Measurements from ENCODE around the gene ADSL. TPM values are rescaled to one million over a fixed set of nuclear protein-coding genes. Genes with fewer than 3 reads are reported as not detected.

ADSL gene
- total and polyA plus RNA-seq, 2 of the 4 experiments (the other 2 are of a cell fraction), result 93.6 to 229 TPM

- POLR2A ChIA-PET (ENCODE audit: unreplicated experiment), result interaction anchor here (0.5 kb wide), 1 partner anchor 741 kb away, joined by 5 read pairs; no protein-coding TSS in a partner anchor
- peak overlapping the region; percentile 10; the same call in 1 of the 2 replicates for H3K27ac ChIP-seq (ENCODE audit: insufficient read depth, low read length)
These were observed 37.2 kb upstream of the ADSL start for GRCh38 chr22:40308999-40309573.

More at GRCh38 chr22:40308999-40309573, 37.2 kb upstream of the ADSL start:
- intact Hi-C loops (cut with micrococcal nuclease) (no loop called here), in situ Hi-C loops (cut with MboI; ENCODE audit: low sequenced_read_pairs) (no loop called here), dilution Hi-C loops (cut with HindIII; ENCODE audit: low sequenced_read_pairs, unreplicated experiment) (no loop called here)
- Histone ChIP-seq H2BK15ac (ENCODE audit: low read depth, low read length) (peak overlapping the region; percentile 18; the same call in 1 of the 3 replicates), H3K4ac (ENCODE audit: low read depth, low read length) (peak overlapping the region; percentile 67), H3K36me3 (ENCODE audit: control insufficient read depth, insufficient read depth, low read length) (peaks cover 30% of the 10 kb centered on the region), H3K27me3 (ENCODE audit: control insufficient read depth, insufficient read depth, low read length) (no peaks in the 10 kb centered on the region), H2BK120ac (ENCODE audit: low read depth, low read length) (peak overlapping the region; percentile 84), H3K4me3 (ENCODE audit: insufficient read depth, low read depth, low read length) (no peak overlapping the region), H3K4me2 (ENCODE audit: low read depth, low read length) (no peak overlapping the region), H4K5ac (ENCODE audit: low read depth, low read length) (no peak overlapping the region), H3K9me3 (ENCODE audit: control insufficient read depth, insufficient read depth, low read length) (no peaks in the 10 kb centered on the region), H3K9ac (ENCODE audit: low read depth, low read length) (no peak overlapping the region), H3K4me1 (ENCODE audit: control insufficient read depth, insufficient read depth, low read length) (peaks cover 10% of the 10 kb centered on the region), H3K9me1 (ENCODE audit: insufficient read depth, low read length) (peaks cover 20% of the 10 kb centered on the region), H2BK20ac (ENCODE audit: low read depth, low read length) (peak overlapping the region; percentile 84), H4K20me1 (ENCODE audit: insufficient read depth, low read length) (peaks cover 7% of the 10 kb centered on the region; the same call in 1 of the 2 replicates), H4K8ac (ENCODE audit: low read depth in 2 of 2, low read length in 2 of 2) (0 out of 4 replicates have a peak overlapping the region, but pooled peaks of 1 of the 2 experiments have one; percentile 19), H3K79me1 (ENCODE audit: low read depth in 1 of 2, low read length in 2 of 2) (peaks cover 0 to 29% of the 10 kb centered on the region in 2 experiments; a peak in 2 of 4 replicates), H2AFZ (replicated peaks; ENCODE audit: low read length, poor library complexity) (no peak overlapping the region), H2BK5ac (ENCODE audit: low read depth, low read length, poor library complexity, severe bottlenecking) (peak overlapping the region; percentile 73), H3K18ac (ENCODE audit: low read depth, low read length) (no peak overlapping the region; the same call in 1 of the 2 replicates), H3K23ac (ENCODE audit: low read depth, low read length) (peak overlapping the region; percentile 87; the same call in 1 of the 2 replicates), H3K14ac (replicated peaks; ENCODE audit: low read depth, low read length) (peak overlapping the region; percentile 79; the same call in 1 of the 2 replicates), H2AK5ac (ENCODE audit: low read depth, low read length) (peak overlapping the region; percentile 57; the same call in 1 of the 2 replicates), H4K91ac (ENCODE audit: insufficient read depth, low read depth, low read length) (peak overlapping the region; percentile 59; the same call in 1 of the 2 replicates), H3K56ac (ENCODE audit: extremely low read depth, insufficient read depth, low read length) (no peak overlapping the region), H2AK9ac (replicated peaks; ENCODE audit: low read depth, low read length, poor library complexity) (no peak overlapping the region)
- CTCF ChIA-PET, result no interaction called here
- no CpG with 5 or more reads among the region's 6 CpGs for WGBS, 2 experiments (ENCODE audit: extremely low coverage in 2 of 2, insufficient read length in 1 of 2)
- ATAC-seq (ENCODE audit: low read depth) (no peak), DNase-seq (no peak)
- BruUV-seq (replicated peaks), result no TSS peak
- no peak for TF ChIP-seq CEBPB (IDR thresholded peaks at IDR 0.05; ENCODE audit: low read depth, low read length)
- no peak for TF ChIP-seq RFX5 (IDR thresholded peaks at IDR 0.05; ENCODE audit: low read depth, low read length)
- TF ChIP-seq FOS (IDR thresholded peaks at IDR 0.05; ENCODE audit: low read depth, low read length), result no peak
- no peak for TF ChIP-seq CTCF (conservative IDR thresholded peaks at IDR 0.05; ENCODE audit: low read depth, low read length)
- no peak for TF ChIP-seq MAFK (IDR thresholded peaks at IDR 0.05; ENCODE audit: low read depth, low read length)
- TF ChIP-seq RAD21 (IDR thresholded peaks at IDR 0.05; ENCODE audit: low read length), result no peak
- TF ChIP-seq RCOR1 (IDR thresholded peaks at IDR 0.05; ENCODE audit: insufficient replicate concordance, low read length), result no peak
